ENCODE measurements around the gene LRRC28. TPM values are rescaled to one million over a fixed set of nuclear protein-coding genes. Genes with fewer than 3 reads are reported as not detected.

Gene LRRC28
- polyA plus RNA-seq, 1 experiment: 23.5 TPM

- TF ChIP-seq, protein P1, sequence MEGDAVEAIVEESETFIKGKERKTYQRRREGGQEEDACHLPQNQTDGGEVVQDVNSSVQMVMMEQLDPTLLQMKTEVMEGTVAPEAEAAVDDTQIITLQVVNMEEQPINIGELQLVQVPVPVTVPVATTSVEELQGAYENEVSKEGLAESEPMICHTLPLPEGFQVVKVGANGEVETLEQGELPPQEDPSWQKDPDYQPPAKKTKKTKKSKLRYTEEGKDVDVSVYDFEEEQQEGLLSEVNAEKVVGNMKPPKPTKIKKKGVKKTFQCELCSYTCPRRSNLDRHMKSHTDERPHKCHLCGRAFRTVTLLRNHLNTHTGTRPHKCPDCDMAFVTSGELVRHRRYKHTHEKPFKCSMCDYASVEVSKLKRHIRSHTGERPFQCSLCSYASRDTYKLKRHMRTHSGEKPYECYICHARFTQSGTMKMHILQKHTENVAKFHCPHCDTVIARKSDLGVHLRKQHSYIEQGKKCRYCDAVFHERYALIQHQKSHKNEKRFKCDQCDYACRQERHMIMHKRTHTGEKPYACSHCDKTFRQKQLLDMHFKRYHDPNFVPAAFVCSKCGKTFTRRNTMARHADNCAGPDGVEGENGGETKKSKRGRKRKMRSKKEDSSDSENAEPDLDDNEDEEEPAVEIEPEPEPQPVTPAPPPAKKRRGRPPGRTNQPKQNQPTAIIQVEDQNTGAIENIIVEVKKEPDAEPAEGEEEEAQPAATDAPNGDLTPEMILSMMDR (IDR thresholded peaks at IDR 0.05; ENCODE audit: insufficient read depth, low read depth, low read length): no peak
- DNase-seq (ENCODE audit: low read depth): no peak
- Histone ChIP-seq H3K36me3 (ENCODE audit: control insufficient read depth, insufficient read depth, low read length) (no peaks in the 10 kb centered on the region), H3K27me3 (ENCODE audit: control insufficient read depth, insufficient read depth, low read length) (no peaks in the 10 kb centered on the region), H3K4me3 (ENCODE audit: low read depth, low read length) (no peak overlapping the region)
- ChIA-PET POLR2A (no interaction called here), CTCF (interaction anchor here (1.1 to 1.5 kb wide), 2 partner anchors 12 to 14 kb away, joined by 3 to 4 read pairs; no protein-coding TSS in a partner anchor)
Measured at GRCh38 chr15:99416191-99417188, 165.2 kb downstream of the LRRC28 start.

DNA sequence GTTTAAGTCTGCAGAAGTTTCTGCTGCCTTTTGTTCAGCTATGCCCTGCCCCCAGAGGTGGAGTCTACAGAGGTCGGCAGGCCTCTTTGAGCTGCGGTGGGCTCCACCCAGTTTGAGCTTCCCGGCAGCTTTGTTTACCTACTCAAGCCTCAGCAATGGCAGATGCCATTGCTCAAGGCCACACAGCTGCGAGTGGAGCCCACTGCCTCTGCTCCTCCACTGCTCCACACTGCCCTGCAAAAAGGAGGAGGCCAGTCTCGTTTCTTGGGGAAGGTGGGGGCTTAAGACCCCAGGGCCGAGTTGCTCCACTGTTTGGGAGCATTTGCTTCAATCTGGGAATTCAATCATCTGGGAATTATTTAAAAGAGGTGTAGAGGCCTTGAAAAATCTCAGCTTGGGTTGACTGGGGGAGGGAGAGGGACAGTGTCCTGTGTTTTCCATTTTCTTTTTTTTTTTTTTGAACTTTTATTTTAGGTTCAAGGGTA, 169.9 kb downstream of the LRRC28 start:
- H3K4me3 ChIP-seq (ENCODE audit: low read depth, low read length): no peak overlapping the region
- H3K36me3 ChIP-seq (ENCODE audit: control insufficient read depth, insufficient read depth, low read length): no peaks in the 10 kb centered on the region
- DNase-seq (ENCODE audit: low read depth): no peak
- ChIA-PET CTCF (interaction anchor here (1.6 to 2.3 kb wide), 2 partner anchors 12 to 282 kb away, joined by 4 to 14 read pairs; no protein-coding TSS in a partner anchor), POLR2A (no interaction called here)
- TF ChIP-seq, protein P1 (IDR thresholded peaks at IDR 0.05; ENCODE audit: insufficient read depth, low read depth, low read length): no peak
- no peaks in the 10 kb centered on the region for H3K27me3 ChIP-seq (ENCODE audit: control insufficient read depth, insufficient read depth, low read length)

- CTCF ChIA-PET: interaction anchor here (1.6 to 2.3 kb wide), 2 partner anchors 12 to 282 kb away, joined by 4 to 14 read pairs; no protein-coding TSS in a partner anchor
- no peak overlapping the region for H3K4me3 ChIP-seq (ENCODE audit: low read depth, low read length)
- TF ChIP-seq, protein P1 (IDR thresholded peaks at IDR 0.05; ENCODE audit: insufficient read depth, low read depth, low read length): no peak
- H3K27me3 ChIP-seq (ENCODE audit: control insufficient read depth, insufficient read depth, low read length): no peaks in the 10 kb centered on the region
- no peak for DNase-seq (ENCODE audit: low read depth)
- POLR2A ChIA-PET: no interaction called here
- no peaks in the 10 kb centered on the region for H3K36me3 ChIP-seq (ENCODE audit: control insufficient read depth, insufficient read depth, low read length)
Measured at GRCh38 chr15:99421758-99422157, 170.5 kb downstream of the LRRC28 start.

DNA sequence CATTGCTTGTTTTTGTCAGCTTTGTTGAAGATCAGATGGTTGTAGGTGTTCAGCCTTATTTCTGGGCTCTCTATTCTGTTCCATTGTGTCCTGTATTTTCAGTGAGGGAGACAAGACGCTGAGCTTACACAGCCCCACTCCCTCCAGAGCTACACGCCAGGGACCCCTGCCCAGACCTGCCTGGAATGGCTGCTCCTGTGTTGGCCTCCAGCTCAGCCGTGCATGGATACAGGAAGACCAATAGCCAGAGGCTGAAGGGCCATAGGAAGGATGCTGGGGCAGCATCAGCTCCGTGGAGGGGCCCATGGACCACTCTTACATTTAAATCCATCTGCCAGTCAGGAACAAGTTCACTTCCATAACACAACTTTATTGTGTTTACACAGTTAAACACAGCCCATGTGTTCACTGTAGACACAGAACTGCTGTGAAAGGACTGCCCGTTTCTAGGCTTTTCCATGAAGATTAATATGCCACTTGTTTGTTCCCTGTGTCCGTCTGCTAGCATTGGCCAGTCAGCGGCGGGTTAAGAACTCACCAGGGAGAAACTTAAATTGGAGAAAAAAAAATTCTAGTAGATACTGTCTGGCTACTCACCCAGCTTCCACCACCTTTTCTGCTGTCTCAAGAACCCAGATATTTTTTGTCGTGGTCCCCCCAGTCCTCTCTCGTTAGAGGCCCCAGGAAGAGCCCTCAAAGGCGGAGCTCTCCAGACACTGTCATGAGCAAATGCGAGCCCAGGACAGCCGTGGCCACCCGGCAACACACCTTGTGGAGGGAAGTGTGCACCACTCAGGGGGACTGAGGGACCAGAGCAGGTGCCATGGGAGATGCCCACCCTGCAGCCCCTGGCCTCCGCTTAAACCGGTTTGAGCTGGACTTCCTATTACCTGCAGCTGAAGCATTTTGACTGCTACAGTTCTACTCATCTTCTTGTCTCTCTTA, 172.2 kb downstream of the LRRC28 start:
- ChIA-PET POLR2A (no interaction called here), CTCF (interaction anchor here (1.0 kb wide), 1 partner anchor 9 kb away, joined by 3 read pairs; no protein-coding TSS in a partner anchor)
- DNase-seq (ENCODE audit: low read depth): no peak
- TF ChIP-seq, protein P1 (IDR thresholded peaks at IDR 0.05; ENCODE audit: insufficient read depth, low read depth, low read length): no peak
- Histone ChIP-seq H3K4me3 (ENCODE audit: low read depth, low read length) (no peak overlapping the region), H3K36me3 (ENCODE audit: control insufficient read depth, insufficient read depth, low read length) (no peaks in the 10 kb centered on the region), H3K27me3 (ENCODE audit: control insufficient read depth, insufficient read depth, low read length) (no peaks in the 10 kb centered on the region)
